ENCODE results near the gene NEGR1.

NEGR1 gene

DNA sequence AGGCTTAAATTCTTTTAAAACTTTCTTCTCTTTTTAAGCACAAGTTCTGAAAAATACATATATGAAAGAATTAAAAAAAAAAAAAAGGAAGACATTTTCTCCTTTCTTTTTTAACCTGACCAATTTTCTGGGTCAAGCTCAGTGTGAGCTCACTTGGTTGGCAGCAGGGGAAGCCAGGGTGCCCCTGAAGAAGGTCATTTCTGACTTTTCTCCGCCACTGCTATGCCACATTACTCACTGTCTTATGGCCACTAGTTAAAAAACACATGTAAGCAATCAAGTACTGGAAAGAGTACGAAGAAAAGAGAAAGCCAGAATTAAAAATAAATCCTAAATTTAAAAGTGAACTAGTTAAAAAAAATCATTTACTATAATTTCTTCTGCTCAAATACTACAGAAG, 275.0 kb downstream of the NEGR1 start:
- no peak for DNase-seq
- Histone ChIP-seq H3K27ac (no peak overlapping the region), H3K4me3 (ENCODE audit: low read depth, low read length) (no peak overlapping the region), H3K36me3 (no peaks in the 10 kb centered on the region), H3K9me3 (ENCODE audit: severe bottlenecking) (no peaks in the 10 kb centered on the region), H3K27me3 (ENCODE audit: insufficient read depth, low read depth, severe bottlenecking) (no peaks in the 10 kb centered on the region)
- no peak for TF ChIP-seq CTCF (IDR thresholded peaks at IDR 0.05; ENCODE audit: low read depth, low read length)

- DNase-seq: no peak
Measured at GRCh38 chr1:72006092-72006491, 276.2 kb downstream of the NEGR1 start.

GRCh38 chr1:72003092-72003491, 279.2 kb downstream of the NEGR1 start:
- DNase-seq: no peak
- Histone ChIP-seq H3K27ac (no peak overlapping the region), H3K27me3 (ENCODE audit: insufficient read depth, low read depth, severe bottlenecking) (no peaks in the 10 kb centered on the region), H3K9me3 (ENCODE audit: severe bottlenecking) (no peaks in the 10 kb centered on the region), H3K36me3 (no peaks in the 10 kb centered on the region), H3K4me3 (ENCODE audit: low read depth, low read length) (no peak overlapping the region)
- no peak for TF ChIP-seq CTCF (IDR thresholded peaks at IDR 0.05; ENCODE audit: low read depth, low read length)

More at GRCh38 chr1:72006092-72006491, 276.2 kb downstream of the NEGR1 start:
- no peaks in the 10 kb centered on the region for H3K27me3 ChIP-seq (ENCODE audit: insufficient read depth, low read depth, severe bottlenecking)
- no peak for TF ChIP-seq CTCF (IDR thresholded peaks at IDR 0.05; ENCODE audit: low read depth, low read length)
- H3K27ac ChIP-seq: no peak overlapping the region
- no peaks in the 10 kb centered on the region for H3K9me3 ChIP-seq (ENCODE audit: severe bottlenecking)
- no peak overlapping the region for H3K4me3 ChIP-seq (ENCODE audit: low read depth, low read length)
- H3K36me3 ChIP-seq: no peaks in the 10 kb centered on the region

DNA sequence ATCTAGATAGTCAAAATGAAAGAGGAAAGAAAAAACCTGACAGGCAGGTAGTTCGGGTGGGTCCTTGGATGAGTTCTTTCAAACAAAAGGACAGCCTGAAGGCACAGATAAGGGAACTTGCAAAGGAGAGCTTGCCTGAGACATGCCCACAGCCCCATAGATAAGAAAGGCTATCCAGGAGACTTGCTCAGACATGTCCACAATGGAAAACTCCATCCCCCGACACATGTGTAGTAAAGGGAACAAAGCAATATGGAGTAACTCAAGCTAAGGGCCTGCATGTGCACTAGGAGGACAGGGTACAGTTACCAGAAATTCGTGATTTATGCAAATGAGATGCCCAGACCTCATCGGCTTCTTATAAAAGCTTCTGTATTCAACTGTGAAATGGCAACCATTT, 281.5 kb downstream of the NEGR1 start:
- no peak overlapping the region for H3K4me3 ChIP-seq (ENCODE audit: low read depth, low read length)
- H3K27ac ChIP-seq: peak overlapping the region; percentile 75
- no peak for TF ChIP-seq CTCF (IDR thresholded peaks at IDR 0.05; ENCODE audit: low read depth, low read length)
- H3K27me3 ChIP-seq (ENCODE audit: insufficient read depth, low read depth, severe bottlenecking): no peaks in the 10 kb centered on the region
- peak; percentile 49 for DNase-seq
- H3K9me3 ChIP-seq (ENCODE audit: severe bottlenecking): no peaks in the 10 kb centered on the region
- H3K36me3 ChIP-seq: no peaks in the 10 kb centered on the region

GRCh38 chr1:71994646-71995045, 287.7 kb downstream of the NEGR1 start:
- no peaks in the 10 kb centered on the region for H3K9me3 ChIP-seq (ENCODE audit: severe bottlenecking)
- no peak for TF ChIP-seq CTCF (IDR thresholded peaks at IDR 0.05; ENCODE audit: low read depth, low read length)
- H3K27ac ChIP-seq: no peak overlapping the region
- H3K4me3 ChIP-seq (ENCODE audit: low read depth, low read length): no peak overlapping the region
- no peaks in the 10 kb centered on the region for H3K27me3 ChIP-seq (ENCODE audit: insufficient read depth, low read depth, severe bottlenecking)
- no peaks in the 10 kb centered on the region for H3K36me3 ChIP-seq
- DNase-seq: no peak

GRCh38 chr1:71987181-71987580, 295.2 kb downstream of the NEGR1 start:
- no peak for TF ChIP-seq CTCF (IDR thresholded peaks at IDR 0.05; ENCODE audit: low read depth, low read length)

More at GRCh38 chr1:71987181-71987580, 295.2 kb downstream of the NEGR1 start:
- Histone ChIP-seq H3K27ac (no peak overlapping the region), H3K4me3 (ENCODE audit: low read depth, low read length) (no peak overlapping the region), H3K9me3 (ENCODE audit: severe bottlenecking) (no peaks in the 10 kb centered on the region), H3K36me3 (no peaks in the 10 kb centered on the region), H3K27me3 (ENCODE audit: insufficient read depth, low read depth, severe bottlenecking) (no peaks in the 10 kb centered on the region)
- DNase-seq: no peak

Measured in WERI-Rb-1 (cell line).